KG1 (cell line): ENCODE measurements around the gene ATG2B.

Source experiments
- DNase-seq: peaks from one replicate; lab custom pipeline; 2025; lab: John Stamatoyannopoulos, UW

ATG2B gene

GRCh38 chr14:96272777-96273473 lies 90.2 kb downstream of the ATG2B start:
- DNase-seq, result no peak

- no peak for DNase-seq
Observed at GRCh38 chr14:96271421-96271762, 91.7 kb downstream of the ATG2B start.

GRCh38 chr14:96270565-96271420 lies 92.3 kb downstream of the ATG2B start:
- DNase-seq, result no peak

- no peak for DNase-seq
Observed at GRCh38 chr14:96269359-96269710, 93.8 kb downstream of the ATG2B start.

GRCh38 chr14:96268431-96269358 lies 94.4 kb downstream of the ATG2B start:
- DNase-seq, result no peak

GRCh38 chr14:96267916-96268315 lies 95.2 kb downstream of the ATG2B start:
- DNase-seq, result no peak

GRCh38 chr14:96267336-96267735 lies 95.8 kb downstream of the ATG2B start:
- DNase-seq, result no peak

GRCh38 chr14:96265383-96266095 lies 97.6 kb downstream of the ATG2B start:
- no peak for DNase-seq

- no peak for DNase-seq
Observed at GRCh38 chr14:96264853-96265252, 98.3 kb downstream of the ATG2B start.

- DNase-seq, result no peak
Observed at GRCh38 chr14:96264200-96264553, 99.0 kb downstream of the ATG2B start.

GRCh38 chr14:96263347-96264199 lies 99.6 kb downstream of the ATG2B start:
- no peak for DNase-seq

GRCh38 chr14:96261772-96262655 lies 101.1 kb downstream of the ATG2B start:
- DNase-seq, result no peak

GRCh38 chr14:96261053-96261452 lies 102.1 kb downstream of the ATG2B start:
- no peak for DNase-seq

- no peak for DNase-seq
Observed at GRCh38 chr14:96260341-96260821, 102.8 kb downstream of the ATG2B start.

GRCh38 chr14:96257900-96258299 lies 105.2 kb downstream of the ATG2B start:
- no peak for DNase-seq

- DNase-seq, result no peak
Observed at GRCh38 chr14:96257056-96257455, 106.1 kb downstream of the ATG2B start.

GRCh38 chr14:96256407-96256806 lies 106.7 kb downstream of the ATG2B start:
- DNase-seq, result no peak

GRCh38 chr14:96255501-96256366 lies 107.4 kb downstream of the ATG2B start, which contains the start of gene BDKRB1:
TSS of gene BDKRB1 (plus strand) at chr14:96256210. CDS start at chr14:96263683, 7,473 bp downstream.
- DNase-seq, result no peak

GRCh38 chr14:96254687-96255086 lies 108.5 kb downstream of the ATG2B start:
- no peak for DNase-seq
